CMK (cell line): Measurements from ENCODE around the gene YIPF1.

Experiments used
- DNase-seq: peaks from one replicate; pipeline ENCODE4 v3.0.0-alpha.2; 2010; ENCODE audit warnings: low read depth

Gene YIPF1

GRCh38 chr1:53889304-53890298 is at the start of gene YIPF1:
Gene YIPF1, minus strand, starts transcription at chr1:53889797. Its CDS starts 860 bp downstream, at chr1:53888937.
- peak; percentile 87 for DNase-seq

- DNase-seq, result no peak
Measured at GRCh38 chr1:53938136-53938830, 48.7 kb upstream of the YIPF1 start.

- DNase-seq, result no peak
Measured at GRCh38 chr1:53936430-53936829, 46.8 kb upstream of the YIPF1 start.

GRCh38 chr1:53934170-53934765 is 44.7 kb upstream of the YIPF1 start:
- no peak for DNase-seq

- DNase-seq, result no peak
Measured at GRCh38 chr1:53931523-53931922, 41.9 kb upstream of the YIPF1 start.

- DNase-seq, result no peak
Measured at GRCh38 chr1:53930932-53931331, 41.3 kb upstream of the YIPF1 start.

- DNase-seq, result no peak
Measured at GRCh38 chr1:53929246-53929960, 39.8 kb upstream of the YIPF1 start.

GRCh38 chr1:53927376-53927881 is 37.8 kb upstream of the YIPF1 start:
- DNase-seq, result no peak

GRCh38 chr1:53919675-53920066 is 30.1 kb upstream of the YIPF1 start:
- no peak for DNase-seq

- no peak for DNase-seq
Measured at GRCh38 chr1:53918343-53918742, 28.7 kb upstream of the YIPF1 start.

GRCh38 chr1:53913352-53914033 is 23.9 kb upstream of the YIPF1 start:
- no peak for DNase-seq

GRCh38 chr1:53911442-53911841 is 21.8 kb upstream of the YIPF1 start:
- no peak for DNase-seq

GRCh38 chr1:53909946-53910345 is 20.3 kb upstream of the YIPF1 start:
- DNase-seq, result no peak

- no peak for DNase-seq
Measured at GRCh38 chr1:53906121-53906520, 16.5 kb upstream of the YIPF1 start.

- no peak for DNase-seq
Measured at GRCh38 chr1:53905509-53905908, 15.9 kb upstream of the YIPF1 start.

- no peak for DNase-seq
Measured at GRCh38 chr1:53902235-53903138, 12.9 kb upstream of the YIPF1 start.

- no peak for DNase-seq
Measured at GRCh38 chr1:53899708-53900107, 10.1 kb upstream of the YIPF1 start.

- DNase-seq, result no peak
Measured at GRCh38 chr1:53899206-53899628, 9.6 kb upstream of the YIPF1 start.

GRCh38 chr1:53896635-53897229 is 7.1 kb upstream of the YIPF1 start:
- no peak for DNase-seq

- no peak for DNase-seq
Measured at GRCh38 chr1:53895421-53895820, 5.8 kb upstream of the YIPF1 start.
